ENCODE results near the gene RAP1GAP2.

DNA sequence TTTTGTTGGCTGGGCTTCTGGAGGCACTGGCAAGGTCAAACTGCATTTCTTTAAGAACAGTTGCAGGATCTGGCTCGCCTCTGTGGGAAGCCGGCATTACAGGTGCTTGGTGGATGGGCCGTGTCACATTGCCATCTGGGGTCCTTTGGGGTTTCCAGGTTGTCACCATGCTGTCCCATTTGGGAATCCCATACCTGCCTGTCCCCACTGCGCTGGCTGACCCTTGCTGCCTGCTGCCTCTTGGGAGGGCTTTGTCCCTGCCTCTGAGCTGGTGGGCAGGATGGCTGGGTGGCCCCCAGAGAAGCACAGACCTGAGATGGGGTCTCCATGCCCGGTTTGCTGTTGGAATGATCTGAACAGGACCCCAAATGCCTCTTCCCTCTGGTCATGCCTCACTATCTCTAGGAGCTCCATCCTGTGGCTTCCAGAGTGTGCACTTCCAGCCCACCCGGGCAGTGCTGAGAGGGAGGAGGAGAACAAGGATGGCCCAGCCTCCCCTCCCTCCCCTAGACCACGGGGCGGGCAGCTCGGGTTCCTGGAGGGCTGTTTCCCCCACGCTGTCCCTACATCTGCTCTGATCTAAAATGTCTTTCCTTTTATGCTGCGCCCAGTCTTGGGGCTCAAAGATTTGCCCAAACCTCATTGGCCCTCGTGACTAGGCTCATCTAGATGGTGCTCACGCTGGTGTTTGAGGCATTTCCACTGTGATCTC is 239.2 kb downstream of the RAP1GAP2 start:
- TF ChIP-seq EP300 (IDR thresholded peaks at IDR 0.05; ENCODE audit: borderline replicate concordance in 1 of 2, low read depth in 2 of 2, low read length in 2 of 2) (no peak), TEAD4 (IDR thresholded peaks at IDR 0.05; ENCODE audit: low read depth, low read length) (no peak), SP4 (IDR thresholded peaks at IDR 0.05; ENCODE audit: low read length) (no peak), TAF1 (IDR thresholded peaks at IDR 0.05; ENCODE audit: low read depth, low read length) (no peak)
- TF ChIP-seq, protein P1, sequence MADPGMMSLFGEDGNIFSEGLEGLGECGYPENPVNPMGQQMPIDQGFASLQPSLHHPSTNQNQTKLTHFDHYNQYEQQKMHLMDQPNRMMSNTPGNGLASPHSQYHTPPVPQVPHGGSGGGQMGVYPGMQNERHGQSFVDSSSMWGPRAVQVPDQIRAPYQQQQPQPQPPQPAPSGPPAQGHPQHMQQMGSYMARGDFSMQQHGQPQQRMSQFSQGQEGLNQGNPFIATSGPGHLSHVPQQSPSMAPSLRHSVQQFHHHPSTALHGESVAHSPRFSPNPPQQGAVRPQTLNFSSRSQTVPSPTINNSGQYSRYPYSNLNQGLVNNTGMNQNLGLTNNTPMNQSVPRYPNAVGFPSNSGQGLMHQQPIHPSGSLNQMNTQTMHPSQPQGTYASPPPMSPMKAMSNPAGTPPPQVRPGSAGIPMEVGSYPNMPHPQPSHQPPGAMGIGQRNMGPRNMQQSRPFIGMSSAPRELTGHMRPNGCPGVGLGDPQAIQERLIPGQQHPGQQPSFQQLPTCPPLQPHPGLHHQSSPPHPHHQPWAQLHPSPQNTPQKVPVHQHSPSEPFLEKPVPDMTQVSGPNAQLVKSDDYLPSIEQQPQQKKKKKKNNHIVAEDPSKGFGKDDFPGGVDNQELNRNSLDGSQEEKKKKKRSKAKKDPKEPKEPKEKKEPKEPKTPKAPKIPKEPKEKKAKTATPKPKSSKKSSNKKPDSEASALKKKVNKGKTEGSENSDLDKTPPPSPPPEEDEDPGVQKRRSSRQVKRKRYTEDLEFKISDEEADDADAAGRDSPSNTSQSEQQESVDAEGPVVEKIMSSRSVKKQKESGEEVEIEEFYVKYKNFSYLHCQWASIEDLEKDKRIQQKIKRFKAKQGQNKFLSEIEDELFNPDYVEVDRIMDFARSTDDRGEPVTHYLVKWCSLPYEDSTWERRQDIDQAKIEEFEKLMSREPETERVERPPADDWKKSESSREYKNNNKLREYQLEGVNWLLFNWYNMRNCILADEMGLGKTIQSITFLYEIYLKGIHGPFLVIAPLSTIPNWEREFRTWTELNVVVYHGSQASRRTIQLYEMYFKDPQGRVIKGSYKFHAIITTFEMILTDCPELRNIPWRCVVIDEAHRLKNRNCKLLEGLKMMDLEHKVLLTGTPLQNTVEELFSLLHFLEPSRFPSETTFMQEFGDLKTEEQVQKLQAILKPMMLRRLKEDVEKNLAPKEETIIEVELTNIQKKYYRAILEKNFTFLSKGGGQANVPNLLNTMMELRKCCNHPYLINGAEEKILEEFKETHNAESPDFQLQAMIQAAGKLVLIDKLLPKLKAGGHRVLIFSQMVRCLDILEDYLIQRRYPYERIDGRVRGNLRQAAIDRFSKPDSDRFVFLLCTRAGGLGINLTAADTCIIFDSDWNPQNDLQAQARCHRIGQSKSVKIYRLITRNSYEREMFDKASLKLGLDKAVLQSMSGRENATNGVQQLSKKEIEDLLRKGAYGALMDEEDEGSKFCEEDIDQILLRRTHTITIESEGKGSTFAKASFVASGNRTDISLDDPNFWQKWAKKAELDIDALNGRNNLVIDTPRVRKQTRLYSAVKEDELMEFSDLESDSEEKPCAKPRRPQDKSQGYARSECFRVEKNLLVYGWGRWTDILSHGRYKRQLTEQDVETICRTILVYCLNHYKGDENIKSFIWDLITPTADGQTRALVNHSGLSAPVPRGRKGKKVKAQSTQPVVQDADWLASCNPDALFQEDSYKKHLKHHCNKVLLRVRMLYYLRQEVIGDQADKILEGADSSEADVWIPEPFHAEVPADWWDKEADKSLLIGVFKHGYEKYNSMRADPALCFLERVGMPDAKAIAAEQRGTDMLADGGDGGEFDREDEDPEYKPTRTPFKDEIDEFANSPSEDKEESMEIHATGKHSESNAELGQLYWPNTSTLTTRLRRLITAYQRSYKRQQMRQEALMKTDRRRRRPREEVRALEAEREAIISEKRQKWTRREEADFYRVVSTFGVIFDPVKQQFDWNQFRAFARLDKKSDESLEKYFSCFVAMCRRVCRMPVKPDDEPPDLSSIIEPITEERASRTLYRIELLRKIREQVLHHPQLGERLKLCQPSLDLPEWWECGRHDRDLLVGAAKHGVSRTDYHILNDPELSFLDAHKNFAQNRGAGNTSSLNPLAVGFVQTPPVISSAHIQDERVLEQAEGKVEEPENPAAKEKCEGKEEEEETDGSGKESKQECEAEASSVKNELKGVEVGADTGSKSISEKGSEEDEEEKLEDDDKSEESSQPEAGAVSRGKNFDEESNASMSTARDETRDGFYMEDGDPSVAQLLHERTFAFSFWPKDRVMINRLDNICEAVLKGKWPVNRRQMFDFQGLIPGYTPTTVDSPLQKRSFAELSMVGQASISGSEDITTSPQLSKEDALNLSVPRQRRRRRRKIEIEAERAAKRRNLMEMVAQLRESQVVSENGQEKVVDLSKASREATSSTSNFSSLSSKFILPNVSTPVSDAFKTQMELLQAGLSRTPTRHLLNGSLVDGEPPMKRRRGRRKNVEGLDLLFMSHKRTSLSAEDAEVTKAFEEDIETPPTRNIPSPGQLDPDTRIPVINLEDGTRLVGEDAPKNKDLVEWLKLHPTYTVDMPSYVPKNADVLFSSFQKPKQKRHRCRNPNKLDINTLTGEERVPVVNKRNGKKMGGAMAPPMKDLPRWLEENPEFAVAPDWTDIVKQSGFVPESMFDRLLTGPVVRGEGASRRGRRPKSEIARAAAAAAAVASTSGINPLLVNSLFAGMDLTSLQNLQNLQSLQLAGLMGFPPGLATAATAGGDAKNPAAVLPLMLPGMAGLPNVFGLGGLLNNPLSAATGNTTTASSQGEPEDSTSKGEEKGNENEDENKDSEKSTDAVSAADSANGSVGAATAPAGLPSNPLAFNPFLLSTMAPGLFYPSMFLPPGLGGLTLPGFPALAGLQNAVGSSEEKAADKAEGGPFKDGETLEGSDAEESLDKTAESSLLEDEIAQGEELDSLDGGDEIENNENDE (IDR thresholded peaks at IDR 0.05; ENCODE audit: insufficient replicate concordance, low read length), result no peak
- TF ChIP-seq, protein P2, sequence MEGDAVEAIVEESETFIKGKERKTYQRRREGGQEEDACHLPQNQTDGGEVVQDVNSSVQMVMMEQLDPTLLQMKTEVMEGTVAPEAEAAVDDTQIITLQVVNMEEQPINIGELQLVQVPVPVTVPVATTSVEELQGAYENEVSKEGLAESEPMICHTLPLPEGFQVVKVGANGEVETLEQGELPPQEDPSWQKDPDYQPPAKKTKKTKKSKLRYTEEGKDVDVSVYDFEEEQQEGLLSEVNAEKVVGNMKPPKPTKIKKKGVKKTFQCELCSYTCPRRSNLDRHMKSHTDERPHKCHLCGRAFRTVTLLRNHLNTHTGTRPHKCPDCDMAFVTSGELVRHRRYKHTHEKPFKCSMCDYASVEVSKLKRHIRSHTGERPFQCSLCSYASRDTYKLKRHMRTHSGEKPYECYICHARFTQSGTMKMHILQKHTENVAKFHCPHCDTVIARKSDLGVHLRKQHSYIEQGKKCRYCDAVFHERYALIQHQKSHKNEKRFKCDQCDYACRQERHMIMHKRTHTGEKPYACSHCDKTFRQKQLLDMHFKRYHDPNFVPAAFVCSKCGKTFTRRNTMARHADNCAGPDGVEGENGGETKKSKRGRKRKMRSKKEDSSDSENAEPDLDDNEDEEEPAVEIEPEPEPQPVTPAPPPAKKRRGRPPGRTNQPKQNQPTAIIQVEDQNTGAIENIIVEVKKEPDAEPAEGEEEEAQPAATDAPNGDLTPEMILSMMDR (IDR thresholded peaks at IDR 0.05; ENCODE audit: control extremely low read depth in 1 of 3, insufficient read depth in 1 of 3, low read depth in 1 of 3, low read length in 3 of 3), result no peak
